Measurements from ENCODE around the gene TPRG1. TPM values are rescaled to one million over a fixed set of nuclear protein-coding genes. Genes with fewer than 3 reads are reported as not detected.

The TPRG1 gene
- total RNA-seq, 2 donors from 2014 or later: 0.69 to 1.3 TPM

DNA sequence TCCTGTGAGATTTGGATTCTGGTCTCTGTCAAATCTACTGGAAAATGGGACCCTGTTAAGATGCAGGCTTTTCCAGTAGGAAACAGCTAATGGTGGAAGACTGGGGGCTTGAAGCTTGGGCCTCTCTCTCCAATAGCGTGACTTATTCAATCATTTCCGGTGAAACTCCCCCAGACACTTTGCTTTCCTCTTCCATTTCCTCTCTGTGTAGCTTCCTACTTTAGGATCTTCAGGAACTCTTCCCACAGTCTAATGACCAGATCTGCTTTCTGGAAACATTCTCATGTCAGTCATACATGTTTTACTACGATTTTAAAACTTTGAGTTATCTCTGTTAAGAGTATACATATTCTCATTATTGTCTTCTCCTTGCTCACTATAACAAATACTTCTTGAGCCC, 28.0 kb upstream of the TPRG1 start:
- Mint-ChIP-seq H3K4me3 (no peak overlapping the region), H3K27ac (no peak overlapping the region), H3K4me1 (peaks cover 6% of the 10 kb centered on the region), H3K9me3 (no peaks in the 10 kb centered on the region), H3K27me3 (ENCODE audit: insufficient read depth) (no peaks in the 10 kb centered on the region), H3K36me3 (ENCODE audit: low read depth) (no peaks in the 10 kb centered on the region)
- no peak overlapping the region for H3K27ac ChIP-seq (ENCODE audit: low read depth, low read length)
- H3K4me3 ChIP-seq (ENCODE audit: low read length): no peak overlapping the region
- no peaks in the 10 kb centered on the region for H3K27me3 ChIP-seq (ENCODE audit: control insufficient read depth, insufficient read depth, low read length, poor library complexity, severe bottlenecking)
- no peak for DNase-seq
- 91 to 96% methylated on average over 2 to 3 of the region's 3 CpGs for WGBS, 2 experiments (ENCODE audit: insufficient coverage in 1 of 2, insufficient read length in 1 of 2)
- H3K36me3 ChIP-seq (ENCODE audit: control insufficient read depth, insufficient read depth, low read length): no peaks in the 10 kb centered on the region
- no peak overlapping the region for H3K9ac ChIP-seq (ENCODE audit: extremely low read depth, low read length, poor library complexity, severe bottlenecking)
- H3K9me3 ChIP-seq (ENCODE audit: control insufficient read depth, low read length): no peaks in the 10 kb centered on the region
- no peaks in the 10 kb centered on the region for H3K4me1 ChIP-seq (ENCODE audit: control insufficient read depth, insufficient read depth, low read length)
- TF ChIP-seq, protein P1, sequence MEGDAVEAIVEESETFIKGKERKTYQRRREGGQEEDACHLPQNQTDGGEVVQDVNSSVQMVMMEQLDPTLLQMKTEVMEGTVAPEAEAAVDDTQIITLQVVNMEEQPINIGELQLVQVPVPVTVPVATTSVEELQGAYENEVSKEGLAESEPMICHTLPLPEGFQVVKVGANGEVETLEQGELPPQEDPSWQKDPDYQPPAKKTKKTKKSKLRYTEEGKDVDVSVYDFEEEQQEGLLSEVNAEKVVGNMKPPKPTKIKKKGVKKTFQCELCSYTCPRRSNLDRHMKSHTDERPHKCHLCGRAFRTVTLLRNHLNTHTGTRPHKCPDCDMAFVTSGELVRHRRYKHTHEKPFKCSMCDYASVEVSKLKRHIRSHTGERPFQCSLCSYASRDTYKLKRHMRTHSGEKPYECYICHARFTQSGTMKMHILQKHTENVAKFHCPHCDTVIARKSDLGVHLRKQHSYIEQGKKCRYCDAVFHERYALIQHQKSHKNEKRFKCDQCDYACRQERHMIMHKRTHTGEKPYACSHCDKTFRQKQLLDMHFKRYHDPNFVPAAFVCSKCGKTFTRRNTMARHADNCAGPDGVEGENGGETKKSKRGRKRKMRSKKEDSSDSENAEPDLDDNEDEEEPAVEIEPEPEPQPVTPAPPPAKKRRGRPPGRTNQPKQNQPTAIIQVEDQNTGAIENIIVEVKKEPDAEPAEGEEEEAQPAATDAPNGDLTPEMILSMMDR (conservative IDR thresholded peaks at IDR 0.05): no peak

DNA sequence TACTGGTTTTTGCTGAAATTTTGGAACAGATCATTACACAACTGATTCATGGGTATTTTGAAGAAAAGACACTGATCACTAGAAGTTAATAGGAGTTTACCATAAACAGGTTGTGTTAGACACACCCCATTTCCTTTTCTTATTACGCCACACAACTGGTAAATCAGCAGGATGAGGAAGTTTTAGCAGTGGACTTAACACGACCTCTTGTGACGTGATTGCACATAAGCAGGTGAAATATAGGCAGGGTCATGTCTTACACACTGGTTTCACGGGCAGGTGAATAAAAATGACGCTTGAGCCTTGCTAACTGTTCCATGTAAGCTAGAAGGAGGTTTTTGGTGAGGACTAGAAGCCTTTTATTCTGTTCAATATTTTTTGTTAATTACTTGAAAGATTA, 27.1 kb upstream of the TPRG1 start:
- Histone ChIP-seq H3K9me3 (ENCODE audit: control insufficient read depth, low read length) (no peaks in the 10 kb centered on the region), H3K4me3 (ENCODE audit: low read length) (no peak overlapping the region), H3K4me1 (ENCODE audit: control insufficient read depth, insufficient read depth, low read length) (no peaks in the 10 kb centered on the region), H3K27ac (ENCODE audit: low read depth, low read length) (no peak overlapping the region), H3K9ac (ENCODE audit: extremely low read depth, low read length, poor library complexity, severe bottlenecking) (no peak overlapping the region), H3K36me3 (ENCODE audit: control insufficient read depth, insufficient read depth, low read length) (no peaks in the 10 kb centered on the region), H3K27me3 (ENCODE audit: control insufficient read depth, insufficient read depth, low read length, poor library complexity, severe bottlenecking) (no peaks in the 10 kb centered on the region)
- TF ChIP-seq, protein P1 (conservative IDR thresholded peaks at IDR 0.05): no peak
- Mint-ChIP-seq H3K9me3 (no peaks in the 10 kb centered on the region), H3K27me3 (ENCODE audit: insufficient read depth) (no peaks in the 10 kb centered on the region), H3K4me3 (no peak overlapping the region), H3K4me1 (peaks cover 6% of the 10 kb centered on the region), H3K36me3 (ENCODE audit: low read depth) (no peaks in the 10 kb centered on the region), H3K27ac (no peak overlapping the region)
- no peak for DNase-seq
- WGBS, 2 experiments (ENCODE audit: insufficient coverage in 1 of 2, insufficient read length in 1 of 2): 92 to 95% methylated on average over 3 to 5 of the region's 5 CpGs

DNA sequence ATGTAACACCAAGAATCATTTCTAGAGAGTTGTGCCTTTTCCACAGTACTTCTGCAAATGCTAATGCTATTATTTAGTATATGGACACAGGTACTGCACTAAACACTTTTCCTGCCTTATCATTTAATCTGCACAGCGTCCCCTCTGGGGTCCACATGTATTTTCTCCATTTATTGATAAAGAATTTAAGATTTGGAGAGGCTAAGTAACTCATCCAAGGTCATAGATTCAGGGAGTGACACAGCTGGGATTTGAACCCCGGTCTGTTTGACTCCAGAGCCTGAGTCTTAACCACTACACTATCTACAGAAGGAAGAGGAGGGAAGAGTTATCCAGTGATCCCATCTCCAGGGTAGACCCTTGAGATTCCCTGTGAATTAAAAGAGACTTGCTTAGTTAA, 24.9 kb upstream of the TPRG1 start:
- H3K27me3 Mint-ChIP-seq (ENCODE audit: insufficient read depth): no peaks in the 10 kb centered on the region
- no peak overlapping the region for H3K4me3 Mint-ChIP-seq
- no peak overlapping the region for H3K4me3 ChIP-seq (ENCODE audit: low read length)
- no peaks in the 10 kb centered on the region for H3K9me3 ChIP-seq (ENCODE audit: control insufficient read depth, low read length)
- H3K4me1 Mint-ChIP-seq: peaks cover 6% of the 10 kb centered on the region
- no peaks in the 10 kb centered on the region for H3K27me3 ChIP-seq (ENCODE audit: control insufficient read depth, insufficient read depth, low read length, poor library complexity, severe bottlenecking)
- no peak overlapping the region for H3K9ac ChIP-seq (ENCODE audit: extremely low read depth, low read length, poor library complexity, severe bottlenecking)
- H3K9me3 Mint-ChIP-seq: no peaks in the 10 kb centered on the region
- H3K4me1 ChIP-seq (ENCODE audit: control insufficient read depth, insufficient read depth, low read length): no peaks in the 10 kb centered on the region
- no peaks in the 10 kb centered on the region for H3K36me3 ChIP-seq (ENCODE audit: control insufficient read depth, insufficient read depth, low read length)
- H3K27ac ChIP-seq (ENCODE audit: low read depth, low read length): no peak overlapping the region
- TF ChIP-seq, protein P1 (conservative IDR thresholded peaks at IDR 0.05): no peak
- H3K27ac Mint-ChIP-seq: no peak overlapping the region
- 71% methylated on average over 2 of the region's 2 CpGs; no CpG with 5 or more reads in 1 of the 2 experiments for WGBS, 2 experiments (ENCODE audit: insufficient coverage in 1 of 2, insufficient read length in 1 of 2)
- H3K36me3 Mint-ChIP-seq (ENCODE audit: low read depth): no peaks in the 10 kb centered on the region
- DNase-seq: no peak

Data from endodermal cell (in vitro differentiated cells).